ENCODE data around the gene GSTO1. TPM values are rescaled to one million over a fixed set of nuclear protein-coding genes. Genes with fewer than 3 reads are reported as not detected.

GSTO1 gene
- total RNA-seq, 1 donor from 2014 or later = 131 TPM

- TF ChIP-seq EZH2 (IDR thresholded peaks at IDR 0.05; ENCODE audit: insufficient read depth, low read length) (no peak), CTCF (IDR thresholded peaks at IDR 0.05; ENCODE audit: insufficient read depth, low read depth, low read length) (no peak)
- Histone ChIP-seq H3K4me1 (ENCODE audit: insufficient read depth, low read length) (peaks cover 5% of the 10 kb centered on the region), H3K4me2 (ENCODE audit: low read length) (no peak overlapping the region), H4K20me1 (ENCODE audit: insufficient read depth, low read length) (no peaks in the 10 kb centered on the region), H2AFZ (ENCODE audit: low read depth, low read length) (no peak overlapping the region), H3K27me3 (ENCODE audit: insufficient read depth, low read length) (no peaks in the 10 kb centered on the region), H3K4me3 (ENCODE audit: insufficient read depth, low read depth, low read length) (no peak overlapping the region), H3K79me2 (ENCODE audit: insufficient read depth, low read length) (no peaks in the 10 kb centered on the region), H3K27ac (ENCODE audit: low read depth, low read length) (no peak overlapping the region), H3K36me3 (ENCODE audit: insufficient read depth, low read length) (no peaks in the 10 kb centered on the region), H3K9me3 (ENCODE audit: insufficient read depth, low read depth, low read length) (no peaks in the 10 kb centered on the region), H3K9ac (ENCODE audit: low read length) (no peak overlapping the region)
- H3K4me3 Mint-ChIP-seq (ENCODE audit: unreplicated experiment) = no peak overlapping the region
- no peaks in the 10 kb centered on the region for H3K36me3 Mint-ChIP-seq (ENCODE audit: low read depth, unreplicated experiment)
- H3K27me3 Mint-ChIP-seq (ENCODE audit: low read depth, unreplicated experiment) = peaks cover 12% of the 10 kb centered on the region
- DNase-seq (ENCODE audit: low read depth) = no peak
- H3K4me1 Mint-ChIP-seq (ENCODE audit: low read depth, unreplicated experiment) = no peaks in the 10 kb centered on the region
- no peaks in the 10 kb centered on the region for H3K9me3 Mint-ChIP-seq (ENCODE audit: unreplicated experiment)
- FAIRE-seq = no peak
- H3K27ac Mint-ChIP-seq (ENCODE audit: unreplicated experiment) = no peak overlapping the region
These were observed 21.5 kb downstream of the GSTO1 start for GRCh38 chr10:104276192-104276591.

GRCh38 chr10:104277785-104278184 is 23.1 kb downstream of the GSTO1 start:
- Histone ChIP-seq H3K4me3 (ENCODE audit: insufficient read depth, low read depth, low read length) (no peak overlapping the region), H3K27me3 (ENCODE audit: insufficient read depth, low read length) (no peaks in the 10 kb centered on the region), H3K27ac (ENCODE audit: low read depth, low read length) (no peak overlapping the region), H3K9ac (ENCODE audit: low read length) (no peak overlapping the region), H3K9me3 (ENCODE audit: insufficient read depth, low read depth, low read length) (no peaks in the 10 kb centered on the region), H3K4me2 (ENCODE audit: low read length) (no peak overlapping the region), H3K79me2 (ENCODE audit: insufficient read depth, low read length) (no peaks in the 10 kb centered on the region), H2AFZ (ENCODE audit: low read depth, low read length) (no peak overlapping the region), H3K36me3 (ENCODE audit: insufficient read depth, low read length) (no peaks in the 10 kb centered on the region), H4K20me1 (ENCODE audit: insufficient read depth, low read length) (no peaks in the 10 kb centered on the region), H3K4me1 (ENCODE audit: insufficient read depth, low read length) (peaks cover 5% of the 10 kb centered on the region)
- no peak for FAIRE-seq
- Mint-ChIP-seq H3K4me3 (ENCODE audit: unreplicated experiment) (no peak overlapping the region), H3K27ac (ENCODE audit: unreplicated experiment) (no peak overlapping the region), H3K9me3 (ENCODE audit: unreplicated experiment) (no peaks in the 10 kb centered on the region), H3K36me3 (ENCODE audit: low read depth, unreplicated experiment) (no peaks in the 10 kb centered on the region), H3K4me1 (ENCODE audit: low read depth, unreplicated experiment) (no peaks in the 10 kb centered on the region), H3K27me3 (ENCODE audit: low read depth, unreplicated experiment) (peaks cover 12% of the 10 kb centered on the region)
- TF ChIP-seq CTCF (IDR thresholded peaks at IDR 0.05; ENCODE audit: insufficient read depth, low read depth, low read length) (no peak), EZH2 (IDR thresholded peaks at IDR 0.05; ENCODE audit: insufficient read depth, low read length) (no peak)
- no peak for DNase-seq (ENCODE audit: low read depth)

- Mint-ChIP-seq H3K36me3 (ENCODE audit: low read depth, unreplicated experiment) (no peaks in the 10 kb centered on the region), H3K27ac (ENCODE audit: unreplicated experiment) (no peak overlapping the region), H3K27me3 (ENCODE audit: low read depth, unreplicated experiment) (peaks cover 11% of the 10 kb centered on the region), H3K4me3 (ENCODE audit: unreplicated experiment) (no peak overlapping the region), H3K4me1 (ENCODE audit: low read depth, unreplicated experiment) (no peaks in the 10 kb centered on the region), H3K9me3 (ENCODE audit: unreplicated experiment) (no peaks in the 10 kb centered on the region)
- TF ChIP-seq EZH2 (IDR thresholded peaks at IDR 0.05; ENCODE audit: insufficient read depth, low read length) (no peak), CTCF (IDR thresholded peaks at IDR 0.05; ENCODE audit: insufficient read depth, low read depth, low read length) (no peak)
- FAIRE-seq (no peak), DNase-seq (ENCODE audit: low read depth) (no peak)
- Histone ChIP-seq H3K9me3 (ENCODE audit: insufficient read depth, low read depth, low read length) (no peaks in the 10 kb centered on the region), H3K9ac (ENCODE audit: low read length) (no peak overlapping the region), H2AFZ (ENCODE audit: low read depth, low read length) (no peak overlapping the region), H3K36me3 (ENCODE audit: insufficient read depth, low read length) (no peaks in the 10 kb centered on the region), H3K27ac (ENCODE audit: low read depth, low read length) (no peak overlapping the region), H3K4me2 (ENCODE audit: low read length) (no peak overlapping the region), H4K20me1 (ENCODE audit: insufficient read depth, low read length) (no peaks in the 10 kb centered on the region), H3K4me1 (ENCODE audit: insufficient read depth, low read length) (no peaks in the 10 kb centered on the region), H3K4me3 (ENCODE audit: insufficient read depth, low read depth, low read length) (no peak overlapping the region), H3K27me3 (ENCODE audit: insufficient read depth, low read length) (no peaks in the 10 kb centered on the region), H3K79me2 (ENCODE audit: insufficient read depth, low read length) (no peaks in the 10 kb centered on the region)
These were observed 25.0 kb downstream of the GSTO1 start for GRCh38 chr10:104279550-104280259.

Measured in astrocyte (in vitro differentiated cells and primary cell).